ENCODE measurements around the gene GANAB.
"Not testable (repeated sequence)": the region's sequence is repeated elsewhere in the genome, so short reads cannot be mapped to it uniquely, and the experiment has no call there.

GANAB gene

GRCh38 chr11:62666259-62666926 lies 20.0 kb upstream of the GANAB start:
- no peak for DNase-seq

- no peak for DNase-seq
Measured at GRCh38 chr11:62665599-62666258, 19.3 kb upstream of the GANAB start.

GRCh38 chr11:62665075-62665598 lies 18.7 kb upstream of the GANAB start, which contains the start of the genes C11orf98 and CSKMT:
C11orf98 (minus strand) TSS chr11:62665210; CDS start chr11:62665169, 41 bp downstream.
CSKMT (plus strand) TSS chr11:62665312; CDS start chr11:62665880, 568 bp downstream.
- peak; percentile 90 for DNase-seq

- peak; percentile 76 for DNase-seq
Measured at GRCh38 chr11:62664405-62665074, 18.1 kb upstream of the GANAB start.

GRCh38 chr11:62656796-62657429 lies 10.5 kb upstream of the GANAB start:
- DNase-seq, result no peak

DNA sequence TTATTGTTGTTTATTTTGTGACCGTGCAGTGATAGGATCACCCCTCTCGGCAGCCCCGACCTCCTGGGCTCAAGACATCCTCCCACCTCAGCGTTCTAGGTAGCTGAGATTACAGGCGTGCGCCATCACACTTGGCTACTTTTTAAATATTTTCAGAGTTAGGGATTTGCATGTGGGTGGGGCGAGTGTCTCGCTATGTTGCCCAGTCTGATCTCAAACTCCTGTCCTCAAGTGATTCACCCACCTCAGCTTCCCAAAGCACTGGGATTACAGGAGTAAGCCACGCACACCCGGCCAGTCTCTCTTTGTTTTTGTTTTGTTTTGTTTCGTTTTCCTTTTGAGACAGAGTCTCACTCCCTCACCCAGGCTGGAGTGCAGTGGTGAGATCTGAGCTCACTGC lies 7.9 kb upstream of the GANAB start:
- no peak for DNase-seq

- DNase-seq, result no peak
Measured at GRCh38 chr11:62652161-62653006, 6.0 kb upstream of the GANAB start.

GRCh38 chr11:62650283-62650682 lies 3.9 kb upstream of the GANAB start:
- DNase-seq, result not testable (repeated sequence)

DNA sequence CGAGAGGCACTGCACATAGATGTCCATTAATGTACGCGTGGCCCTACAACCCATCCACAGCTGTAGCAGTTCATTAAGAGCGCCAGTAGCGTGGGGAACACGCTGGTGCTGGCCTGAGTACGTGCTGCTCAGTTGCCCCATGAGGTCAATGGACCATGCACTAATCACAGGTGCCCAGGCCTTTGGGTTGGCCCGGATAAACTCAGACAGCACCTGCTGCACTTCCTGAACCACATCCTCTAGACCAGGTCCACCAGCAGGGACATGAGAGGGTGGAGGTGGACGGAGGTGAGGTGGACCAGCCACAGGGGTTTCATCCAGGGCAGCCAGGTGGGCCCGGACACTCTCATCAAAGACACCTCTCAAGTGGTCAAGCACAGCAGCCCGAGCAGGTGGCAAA lies 3.1 kb upstream of the GANAB start:
- DNase-seq, result no peak

DNA sequence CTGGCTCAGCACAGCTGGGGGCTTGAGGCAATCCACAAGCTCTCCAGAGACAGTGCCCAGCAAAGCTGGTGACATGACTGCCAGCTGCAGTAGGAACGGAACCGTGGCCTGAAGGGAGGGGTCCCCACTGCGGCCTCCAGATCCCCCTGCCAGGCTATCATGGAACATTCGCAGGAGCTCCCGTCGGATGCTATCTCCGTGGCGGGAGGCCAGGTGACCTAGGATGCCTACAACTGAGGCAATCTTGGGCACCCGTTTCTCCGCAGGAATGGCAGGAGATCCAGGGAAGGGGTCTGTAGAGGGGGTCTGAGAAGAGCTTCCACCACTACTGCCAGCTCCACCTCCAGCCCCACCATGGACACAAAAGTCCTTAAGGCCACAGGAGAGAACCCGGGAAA lies 2.6 kb upstream of the GANAB start:
- DNase-seq, result no peak

- DNase-seq, result no peak
Measured at GRCh38 chr11:62648185-62648966, 2.0 kb upstream of the GANAB start.

DNA sequence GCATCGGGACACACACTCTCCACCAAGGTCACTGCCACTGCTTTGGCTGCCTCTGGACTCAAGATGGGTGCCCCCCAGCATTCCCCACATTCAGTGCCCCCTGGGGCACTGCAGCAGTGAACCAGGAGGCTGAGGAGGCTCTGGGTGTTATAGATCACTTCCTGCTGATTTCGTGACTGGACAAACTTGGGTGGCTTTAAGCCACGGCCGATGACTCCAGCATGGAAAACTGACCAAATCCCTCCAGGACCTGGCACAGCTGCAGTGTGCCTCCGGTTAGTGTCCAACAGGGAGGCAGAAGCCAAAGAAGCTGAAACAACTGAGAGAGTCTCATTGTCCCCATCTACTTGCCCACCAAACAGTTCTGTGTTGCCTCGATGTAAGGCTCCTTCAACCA lies 1.2 kb upstream of the GANAB start:
- DNase-seq, result no peak

- DNase-seq, result no peak
Measured at GRCh38 chr11:62646825-62647608, 604 bp upstream of the GANAB start.

DNA sequence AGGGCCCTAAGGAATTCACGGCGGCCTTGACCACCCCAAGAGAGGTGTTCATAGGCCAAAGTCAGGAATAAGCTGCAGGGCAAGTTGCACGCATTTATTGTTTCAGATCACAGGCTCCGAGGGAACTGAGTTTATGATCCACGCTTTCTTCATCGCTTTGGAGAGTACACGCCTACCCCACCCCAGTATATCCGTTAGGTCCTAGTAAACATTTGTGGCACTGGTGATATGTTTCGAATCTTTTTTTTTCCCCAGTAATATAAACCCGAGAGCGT lies 805 bp downstream of the GANAB start:
- DNase-seq, result no peak

GRCh38 chr11:62644220-62644619 lies 2.2 kb downstream of the GANAB start:
- no peak for DNase-seq

GRCh38 chr11:62632492-62632891 lies 13.9 kb downstream of the GANAB start:
- no peak for DNase-seq

DNA sequence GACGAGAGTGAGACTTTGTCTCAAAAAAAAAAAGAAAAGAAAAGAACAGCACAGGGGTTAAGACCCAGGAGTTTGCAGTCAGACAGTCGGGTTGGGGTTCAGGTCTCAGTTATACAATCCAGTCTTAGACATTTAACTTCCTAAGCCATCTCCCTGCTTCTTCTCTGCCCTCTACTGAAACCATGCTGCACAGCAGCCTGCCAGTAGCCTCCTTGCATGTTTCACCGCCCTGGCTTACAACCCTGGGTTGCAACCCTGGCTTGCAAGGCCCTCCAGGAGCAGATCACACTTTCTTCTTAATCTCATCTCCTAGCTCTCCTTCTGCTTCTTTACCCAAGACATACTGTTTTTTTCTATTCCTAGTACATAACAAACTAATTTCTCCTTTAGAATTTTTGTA lies 18.7 kb downstream of the GANAB start:
- DNase-seq, result no peak

- no peak for DNase-seq
Measured at GRCh38 chr11:62622476-62623089, 23.8 kb downstream of the GANAB start.

DNA sequence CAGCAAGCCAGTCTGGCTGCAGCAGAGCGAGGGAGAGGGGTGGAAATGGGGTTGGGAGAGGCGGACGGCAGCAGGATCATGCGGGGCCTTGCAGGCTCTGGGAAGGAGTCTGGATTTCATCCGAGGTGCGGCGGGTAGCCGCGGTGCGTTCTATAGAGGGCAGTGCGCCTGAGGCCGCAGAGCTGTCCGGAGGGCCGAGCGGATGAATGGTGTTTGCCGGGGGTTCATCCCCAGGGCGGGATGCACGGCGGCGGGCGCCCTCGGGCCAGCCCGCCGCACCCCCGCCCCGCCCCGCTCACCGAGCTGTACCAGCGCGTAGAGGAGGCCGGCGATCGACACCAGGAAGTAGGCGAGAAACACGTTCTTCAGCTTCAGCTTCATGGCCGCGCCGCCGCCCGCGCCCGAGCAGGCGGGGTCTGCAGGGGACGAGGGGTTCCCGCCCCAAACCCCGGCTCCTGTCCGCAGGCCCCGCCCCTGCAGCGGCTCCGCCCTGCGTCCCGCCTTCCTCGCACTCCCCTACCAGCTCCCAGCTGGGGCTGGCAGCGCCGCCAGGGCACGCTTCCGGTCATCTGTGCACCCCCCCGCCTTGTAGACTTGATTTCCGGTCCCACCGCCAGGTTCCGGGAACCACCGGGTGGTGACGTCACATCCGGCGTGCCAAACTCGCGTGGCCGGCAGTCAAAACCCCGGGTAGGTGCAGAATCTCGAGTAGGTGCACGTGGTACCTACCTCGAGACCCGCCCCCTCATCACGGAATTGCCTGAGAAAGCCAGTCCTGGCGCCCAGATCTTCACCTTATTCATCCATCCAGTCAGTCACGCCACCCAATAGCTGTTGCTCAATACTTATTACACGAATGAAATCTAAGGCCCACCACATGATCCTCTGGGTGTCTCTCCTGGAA lies 24.6 kb downstream of the GANAB start, which contains the start of gene B3GAT3:
Gene B3GAT3 (minus strand): TSS at position 420 of the 904 bp plus-strand sequence. CDS start 39 bp downstream, at position 381.
- peak; percentile 96 for DNase-seq
